Activated B cell treated with CpG ODN at 0.5 μM for 24 hours (primary cell): ENCODE data around the gene PAAF1. TPM values are rescaled to one million over a fixed set of nuclear protein-coding genes. Genes with fewer than 3 reads are reported as not detected.

Source experiments
- ATAC-seq: fragments of 200-7000 bp; cut with Tn5 transposase; one replicate; pipeline ENCODE4 v1.10.0; 2021; ENCODE audit warnings: low read depth, mild to moderate bottlenecking, moderate library complexity
- CTCF ChIA-PET: fragments of 350-600 bp; sonication (Branson Sonifier 250); formaldehyde crosslinking; loops from one replicate; lab custom pipeline; 2021; ENCODE audit warnings: antibody characterized with exemption; lab: Charles Lee
- POLR2A ChIA-PET: fragments of 350-600 bp; sonication (Branson Sonifier 250); formaldehyde crosslinking; loops from one replicate; lab custom pipeline; 2021; ENCODE audit warnings: antibody characterized with exemption; lab: Charles Lee
- DNase-seq: peaks from one replicate; pipeline ENCODE4 v3.0.0; 2022
- H3K27ac Mint-ChIP-seq: one replicate; pipeline ENCODE4 v1.8.0; 2020; ENCODE audit warnings: mixed read lengths
- H3K27me3 Mint-ChIP-seq: one replicate; pipeline ENCODE4 v1.8.0; 2021; ENCODE audit warnings: mixed read lengths
- H3K36me3 Mint-ChIP-seq: one replicate; pipeline ENCODE4 v1.8.0; 2021; ENCODE audit warnings: low read depth, mixed read lengths
- H3K4me1 Mint-ChIP-seq: one replicate; pipeline ENCODE4 v1.8.0; 2021; ENCODE audit warnings: mixed read lengths
- H3K4me3 Mint-ChIP-seq: one replicate; pipeline ENCODE4 v1.8.0; 2020; ENCODE audit warnings: mild to moderate bottlenecking, mixed read lengths
- H3K9me3 Mint-ChIP-seq: one replicate; pipeline ENCODE4 v1.8.0; 2020; ENCODE audit warnings: mixed read lengths
- CTCF ChIP-seq: fragments of 200-600 bp; IDR thresholded peaks from one replicate; pipeline ENCODE4 v1.8.0; 2022; ENCODE audit warnings: antibody characterized with exemption, mild to moderate bottlenecking
- intact Hi-C: fragments of 100-400 bp; cut with micrococcal nuclease; formaldehyde crosslinking; loops from one replicate; pipeline ENCODE4 v1.15.1; 2024
- total RNA-seq: library from RNA; stranded (reverse); gene quantifications from 2 replicates; pipeline ENCODE4 v1.2.3, GENCODE V29; 2022

Gene PAAF1
- total RNA-seq, 1 donor from 2014 or later, result 20.2 TPM

DNA sequence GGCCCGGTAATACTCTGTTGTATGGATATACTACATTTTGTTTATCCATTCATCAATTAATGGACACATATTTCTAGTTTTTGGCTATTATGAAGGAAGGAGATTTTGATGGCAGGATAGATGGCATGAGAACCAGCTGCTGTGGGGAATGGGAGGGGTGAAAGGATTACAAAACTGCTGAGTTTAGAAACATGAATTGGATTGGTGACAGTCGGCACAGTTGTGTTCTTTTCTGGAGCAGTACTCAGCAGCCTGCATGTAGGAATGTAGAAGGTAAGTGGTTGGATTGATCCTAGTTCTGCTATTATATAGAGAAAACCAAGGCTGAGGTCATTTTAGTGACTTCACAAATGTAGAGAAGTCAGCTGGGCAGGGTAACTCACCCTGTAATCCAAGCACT lies 7.1 kb downstream of the PAAF1 start:
- H3K9me3 Mint-ChIP-seq, result no peaks in the 10 kb centered on the region
- DNase-seq, result no peak
- no peak for ATAC-seq
- no peak for TF ChIP-seq CTCF
- ChIA-PET POLR2A (no interaction called here), CTCF (no interaction called here)
- H3K27me3 Mint-ChIP-seq, result no peaks in the 10 kb centered on the region
- H3K4me1 Mint-ChIP-seq, result no peaks in the 10 kb centered on the region
- no peak overlapping the region for H3K27ac Mint-ChIP-seq
- H3K36me3 Mint-ChIP-seq, result peaks cover 22% of the 10 kb centered on the region
- H3K4me3 Mint-ChIP-seq, result no peak overlapping the region
- intact Hi-C loops, result no loop called here

DNA sequence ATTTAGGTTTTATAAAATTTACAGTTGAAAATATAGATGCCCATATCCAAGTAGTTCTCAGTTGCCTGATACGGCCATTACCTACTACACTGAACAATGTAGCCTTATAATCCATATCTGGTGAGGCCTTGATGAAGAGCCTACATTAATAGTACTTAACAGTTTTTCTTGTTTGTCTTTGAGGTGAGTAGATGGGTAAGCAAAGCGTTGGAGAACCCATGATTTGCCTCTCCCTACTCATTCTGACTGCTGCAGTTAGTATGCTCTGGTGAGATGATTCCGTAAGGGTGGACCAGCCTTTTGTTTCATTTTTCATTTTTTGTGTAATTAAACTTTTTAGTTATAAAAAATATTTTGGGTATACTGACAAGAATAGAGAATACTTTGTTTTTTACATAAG lies 11.4 kb downstream of the PAAF1 start:
- TF ChIP-seq CTCF, result no peak
- intact Hi-C loops, result no loop called here
- H3K36me3 Mint-ChIP-seq, result peaks cover 49% of the 10 kb centered on the region
- H3K4me3 Mint-ChIP-seq, result no peak overlapping the region
- H3K9me3 Mint-ChIP-seq, result no peaks in the 10 kb centered on the region
- ChIA-PET POLR2A (no interaction called here), CTCF (no interaction called here)
- ATAC-seq (no peak), DNase-seq (no peak)
- H3K27ac Mint-ChIP-seq, result no peak overlapping the region
- H3K27me3 Mint-ChIP-seq, result no peaks in the 10 kb centered on the region
- H3K4me1 Mint-ChIP-seq, result no peaks in the 10 kb centered on the region

DNA sequence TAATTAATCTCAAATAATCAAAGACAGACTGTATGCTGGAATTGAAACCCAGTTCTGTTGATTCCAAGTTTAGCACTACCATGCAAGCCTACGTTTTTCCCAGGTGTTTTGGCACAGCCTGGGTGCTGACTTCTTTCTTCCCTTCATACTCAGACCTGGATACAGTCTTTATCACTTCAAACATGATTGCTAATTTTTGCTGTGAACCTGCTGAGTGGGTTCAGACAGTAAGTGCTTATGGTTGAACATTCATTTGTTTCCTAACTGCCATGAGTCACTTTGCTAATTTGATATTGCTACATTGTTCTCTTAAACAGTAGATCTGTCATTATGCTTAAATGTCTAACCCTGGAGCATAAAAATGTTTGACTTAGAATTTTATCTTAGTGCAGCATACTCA lies 12.2 kb downstream of the PAAF1 start:
- no peaks in the 10 kb centered on the region for H3K4me1 Mint-ChIP-seq
- no peak overlapping the region for H3K27ac Mint-ChIP-seq
- no peaks in the 10 kb centered on the region for H3K9me3 Mint-ChIP-seq
- CTCF ChIA-PET, result no interaction called here
- ATAC-seq (no peak), DNase-seq (no peak)
- H3K36me3 Mint-ChIP-seq, result peaks cover 47% of the 10 kb centered on the region
- no peak overlapping the region for H3K4me3 Mint-ChIP-seq
- intact Hi-C loops, result no loop called here
- H3K27me3 Mint-ChIP-seq, result no peaks in the 10 kb centered on the region
- POLR2A ChIA-PET, result no interaction called here
- TF ChIP-seq CTCF, result no peak

DNA sequence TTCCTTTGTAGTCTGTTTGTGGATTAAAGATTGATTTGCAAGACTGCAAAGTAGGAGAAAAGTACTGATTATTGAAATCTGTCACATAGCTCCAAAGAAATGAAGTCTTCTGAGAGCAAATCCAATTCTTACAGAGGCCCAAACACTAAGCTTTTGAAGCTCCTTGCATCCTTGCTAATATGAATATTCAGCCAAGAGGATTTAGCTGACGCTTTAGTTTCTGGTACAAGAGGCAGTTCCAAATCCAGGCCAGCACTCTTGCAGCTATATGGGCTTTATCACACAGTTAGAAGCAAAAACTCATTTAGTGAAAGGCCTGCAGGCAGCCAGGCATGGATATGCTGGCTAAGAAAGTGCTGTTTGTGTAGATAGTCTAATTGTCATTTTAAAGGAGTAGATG lies 12.7 kb downstream of the PAAF1 start:
- no peaks in the 10 kb centered on the region for H3K4me1 Mint-ChIP-seq
- no peak overlapping the region for H3K27ac Mint-ChIP-seq
- H3K36me3 Mint-ChIP-seq, result peaks cover 47% of the 10 kb centered on the region
- no peak for ATAC-seq
- intact Hi-C loops, result no loop called here
- H3K27me3 Mint-ChIP-seq, result no peaks in the 10 kb centered on the region
- no peak for DNase-seq
- POLR2A ChIA-PET, result interaction anchor here (0.6 kb wide), 1 partner anchor 1167 kb away, joined by 3 read pairs; no protein-coding TSS in a partner anchor
- no peak for TF ChIP-seq CTCF
- no peaks in the 10 kb centered on the region for H3K9me3 Mint-ChIP-seq
- CTCF ChIA-PET, result no interaction called here
- no peak overlapping the region for H3K4me3 Mint-ChIP-seq

- Mint-ChIP-seq H3K4me1 (no peaks in the 10 kb centered on the region), H3K4me3 (no peak overlapping the region), H3K27me3 (no peaks in the 10 kb centered on the region), H3K27ac (no peak overlapping the region), H3K9me3 (no peaks in the 10 kb centered on the region), H3K36me3 (peaks cover 43% of the 10 kb centered on the region)
- ChIA-PET CTCF (no interaction called here), POLR2A (interaction anchor here (0.7 kb wide), 1 partner anchor 37 kb away, joined by 8 read pairs; no protein-coding TSS in a partner anchor)
- intact Hi-C loops, result no loop called here
- TF ChIP-seq CTCF, result no peak
- ATAC-seq (no peak), DNase-seq (no peak)
These were observed 16.2 kb downstream of the PAAF1 start for GRCh38 chr11:73893041-73893440.
